Measurements from ENCODE around the gene SLC16A10. TPM values are rescaled to one million over a fixed set of nuclear protein-coding genes. Genes with fewer than 3 reads are reported as not detected.
"Not testable (repeated sequence)": the region's sequence is repeated elsewhere in the genome, so short reads cannot be mapped to it uniquely, and the experiment has no call there.

Gene SLC16A10
- total and polyA plus RNA-seq, 7 experiments from 2014 or later = 1.6 to 27.7 (median 16.7) TPM

DNA sequence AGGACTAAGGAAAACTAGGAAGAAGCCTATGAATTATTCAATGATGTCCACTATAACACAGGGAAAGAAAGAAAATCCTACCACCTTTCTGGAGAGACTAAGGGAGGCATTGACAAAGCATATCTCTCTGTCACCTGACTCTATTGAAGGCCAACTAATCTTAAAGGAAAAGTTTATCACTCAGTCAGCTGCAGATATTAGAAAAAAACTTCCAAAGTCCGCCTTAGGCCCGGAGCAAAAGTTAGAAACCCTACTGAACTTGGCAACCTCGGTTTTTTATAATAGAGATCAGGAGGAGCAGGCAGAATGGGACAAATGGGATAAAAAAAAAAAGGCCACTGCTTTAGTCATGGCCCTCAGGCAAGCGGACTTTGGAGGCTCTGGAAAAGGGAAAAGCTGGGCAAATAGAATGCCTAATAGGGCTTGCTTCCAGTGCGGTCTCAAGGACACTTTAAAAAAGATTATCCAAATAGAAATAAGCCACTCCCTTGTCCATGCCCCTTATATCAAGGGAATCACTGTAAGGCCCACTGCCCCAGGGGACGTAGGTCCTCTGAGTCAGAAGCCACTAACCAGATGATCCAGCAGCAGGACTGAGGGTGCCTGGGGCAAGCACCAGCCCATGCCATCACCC is 47.0 kb downstream of the SLC16A10 start:
- H3K27me3 Mint-ChIP-seq; H3K27me3 ChIP-seq (ENCODE audit: control insufficient read depth in 2 of 2, insufficient read depth in 2 of 2, low read length in 2 of 2); H3K4me3 Mint-ChIP-seq; intact Hi-C loops (cut with micrococcal nuclease); H3K27ac Mint-ChIP-seq; H3K4me3 ChIP-seq (ENCODE audit: low read length); CTCF ChIA-PET; DNase-seq; H3K4me1 Mint-ChIP-seq; H3K9me3 ChIP-seq (ENCODE audit: control insufficient read depth in 2 of 3, low read length in 3 of 3); H3K4me1 ChIP-seq (ENCODE audit: control insufficient read depth in 2 of 2, insufficient read depth in 2 of 2, low read length in 2 of 2); ATAC-seq; H3K27ac ChIP-seq (ENCODE audit: low read depth, low read length); H3K9me3 Mint-ChIP-seq: not testable (repeated sequence)
- peaks cover 0 to 61% (median 34%) of the 10 kb centered on the region in 5 donors for H3K36me3 Mint-ChIP-seq
- peaks cover 0 to 14% (median 0%) of the 10 kb centered on the region in 3 experiments for H3K36me3 ChIP-seq (ENCODE audit: control insufficient read depth in 2 of 3, insufficient read depth in 3 of 3, low read length in 3 of 3)
- POLR2A ChIA-PET = interaction anchor here (0.6 kb wide), 1 partner anchor 182 kb away, joined by 3 read pairs; no protein-coding TSS in a partner anchor

DNA sequence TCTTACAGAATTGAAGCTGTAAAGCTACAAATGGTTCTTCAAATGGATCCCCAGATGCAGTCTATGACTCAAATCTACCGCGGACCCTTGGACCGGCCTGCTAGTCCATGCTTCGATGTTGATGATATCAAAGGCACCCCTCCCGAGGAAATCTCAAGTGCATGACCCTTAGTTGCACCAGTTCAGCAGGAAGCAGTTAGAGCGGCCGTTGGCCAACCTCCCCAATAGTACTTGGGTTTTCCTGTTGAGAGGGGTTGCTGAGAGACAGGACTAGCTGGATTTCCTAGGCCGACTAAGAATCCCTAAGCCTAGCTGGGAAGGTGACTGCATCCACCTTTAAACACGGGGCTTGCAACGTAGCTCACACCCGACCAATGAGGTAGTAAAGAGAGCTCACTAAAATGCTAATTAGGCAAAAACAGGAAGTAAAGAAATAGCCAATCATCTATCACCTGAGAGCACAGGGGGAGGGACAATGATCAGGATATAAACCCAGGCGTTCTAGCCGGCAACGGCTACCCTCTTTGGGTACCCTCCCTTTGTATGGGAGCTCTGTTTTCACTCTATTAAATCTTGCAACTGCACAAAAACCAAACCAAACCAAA is 50.3 kb downstream of the SLC16A10 start:
- H3K4me3 Mint-ChIP-seq; H3K27me3 ChIP-seq (ENCODE audit: control insufficient read depth in 2 of 2, insufficient read depth in 2 of 2, low read length in 2 of 2); H3K27ac ChIP-seq (ENCODE audit: low read depth, low read length); H3K9me3 Mint-ChIP-seq; DNase-seq; H3K27ac Mint-ChIP-seq; H3K36me3 ChIP-seq (ENCODE audit: control insufficient read depth in 2 of 3, insufficient read depth in 3 of 3, low read length in 3 of 3); CTCF ChIA-PET; POLR2A ChIA-PET; H3K27me3 Mint-ChIP-seq; H3K4me1 Mint-ChIP-seq; ATAC-seq; H3K4me3 ChIP-seq (ENCODE audit: low read length); H3K4me1 ChIP-seq (ENCODE audit: control insufficient read depth in 2 of 2, insufficient read depth in 2 of 2, low read length in 2 of 2); H3K9me3 ChIP-seq (ENCODE audit: control insufficient read depth in 2 of 3, low read length in 3 of 3): not testable (repeated sequence)
- H3K36me3 Mint-ChIP-seq = peaks cover 0 to 70% (median 45%) of the 10 kb centered on the region in 5 donors
- intact Hi-C loops (cut with micrococcal nuclease) = loop anchor here in 1 of 2 donors (5.0 kb wide), 1 partner anchor 35 kb away; no protein-coding TSS in a partner anchor

GRCh38 chr6:111147440-111147839 is 60.1 kb downstream of the SLC16A10 start:
- no peak overlapping the region for H3K27ac ChIP-seq (ENCODE audit: low read depth, low read length)
- no peak overlapping the region for H3K27ac Mint-ChIP-seq
- ChIA-PET POLR2A (no interaction called here), CTCF (interaction anchor here (0.6 kb wide), 1 partner anchor 150 kb away, joined by 3 read pairs; no protein-coding TSS in a partner anchor)
- peaks cover 0 to 32% (median 15%) of the 10 kb centered on the region in 5 donors for H3K36me3 Mint-ChIP-seq
- no peaks in the 10 kb centered on the region for H3K36me3 ChIP-seq (ENCODE audit: control insufficient read depth in 2 of 3, insufficient read depth in 3 of 3, low read length in 3 of 3)
- no peak overlapping the region for H3K4me3 Mint-ChIP-seq
- intact Hi-C loops (cut with micrococcal nuclease) = no loop called here
- no peaks in the 10 kb centered on the region for H3K9me3 ChIP-seq (ENCODE audit: control insufficient read depth in 2 of 3, low read length in 3 of 3)
- no peaks in the 10 kb centered on the region for H3K27me3 ChIP-seq (ENCODE audit: control insufficient read depth in 2 of 2, insufficient read depth in 2 of 2, low read length in 2 of 2)
- H3K27me3 Mint-ChIP-seq = no peaks in the 10 kb centered on the region
- ATAC-seq = no peak
- no peaks in the 10 kb centered on the region for H3K4me1 ChIP-seq (ENCODE audit: control insufficient read depth in 2 of 2, insufficient read depth in 2 of 2, low read length in 2 of 2)
- peaks cover 0 to 28% (median 12%) of the 10 kb centered on the region in 7 donors for H3K4me1 Mint-ChIP-seq
- H3K9me3 Mint-ChIP-seq = peaks cover 0 to 4% (median 2%) of the 10 kb centered on the region in 11 donors
- no peak overlapping the region for H3K4me3 ChIP-seq (ENCODE audit: low read length)
- DNase-seq = no peak

GRCh38 chr6:111148110-111148509 is 60.8 kb downstream of the SLC16A10 start:
- Mint-ChIP-seq H3K27me3 (no peaks in the 10 kb centered on the region), H3K36me3 (peaks cover 0 to 36% (median 15%) of the 10 kb centered on the region in 5 donors), H3K4me1 (peaks cover 0 to 35% (median 18%) of the 10 kb centered on the region in 7 donors), H3K4me3 (no peak overlapping the region), H3K27ac (no peak overlapping the region), H3K9me3 (peaks cover 0 to 4% (median 2%) of the 10 kb centered on the region in 11 donors)
- intact Hi-C loops (cut with micrococcal nuclease) = no loop called here
- no peaks in the 10 kb centered on the region for H3K4me1 ChIP-seq (ENCODE audit: control insufficient read depth in 2 of 2, insufficient read depth in 2 of 2, low read length in 2 of 2)
- H3K9me3 ChIP-seq (ENCODE audit: control insufficient read depth in 2 of 3, low read length in 3 of 3) = no peaks in the 10 kb centered on the region
- no peaks in the 10 kb centered on the region for H3K36me3 ChIP-seq (ENCODE audit: control insufficient read depth in 2 of 3, insufficient read depth in 3 of 3, low read length in 3 of 3)
- CTCF ChIA-PET = interaction anchor here (0.6 kb wide), 1 partner anchor 150 kb away, joined by 3 read pairs; no protein-coding TSS in a partner anchor
- no peaks in the 10 kb centered on the region for H3K27me3 ChIP-seq (ENCODE audit: control insufficient read depth in 2 of 2, insufficient read depth in 2 of 2, low read length in 2 of 2)
- POLR2A ChIA-PET = no interaction called here
- no peak overlapping the region for H3K27ac ChIP-seq (ENCODE audit: low read depth, low read length)
- DNase-seq = no peak
- no peak for ATAC-seq
- no peak overlapping the region for H3K4me3 ChIP-seq (ENCODE audit: low read length)

DNA sequence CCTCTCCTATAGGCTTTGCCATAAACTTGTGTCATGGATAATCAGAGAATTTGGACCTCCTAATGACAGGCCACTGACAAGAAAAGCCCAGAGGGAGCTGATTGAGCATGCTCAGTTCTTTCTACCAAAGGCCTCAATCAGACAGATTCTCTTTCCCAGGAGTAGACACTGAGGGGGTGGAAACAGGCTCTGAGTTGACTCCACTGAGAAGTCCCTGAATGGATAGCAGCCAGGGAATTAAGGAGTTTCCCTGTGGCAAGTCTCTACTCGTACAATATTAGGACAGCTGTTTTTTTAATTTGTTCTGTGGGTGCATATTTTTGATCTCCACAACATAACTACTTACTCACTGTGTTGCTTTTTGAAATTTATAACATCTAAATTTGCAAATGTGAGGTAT is 63.3 kb downstream of the SLC16A10 start:
- Histone ChIP-seq H3K36me3 (ENCODE audit: control insufficient read depth in 2 of 3, insufficient read depth in 3 of 3, low read length in 3 of 3) (no peaks in the 10 kb centered on the region), H3K4me1 (ENCODE audit: control insufficient read depth in 2 of 2, insufficient read depth in 2 of 2, low read length in 2 of 2) (no peaks in the 10 kb centered on the region), H3K4me3 (ENCODE audit: low read length) (no peak overlapping the region), H3K9me3 (ENCODE audit: control insufficient read depth in 2 of 3, low read length in 3 of 3) (no peaks in the 10 kb centered on the region), H3K27ac (ENCODE audit: low read depth, low read length) (no peak overlapping the region), H3K27me3 (ENCODE audit: control insufficient read depth in 2 of 2, insufficient read depth in 2 of 2, low read length in 2 of 2) (no peaks in the 10 kb centered on the region)
- peaks cover 0 to 2% (median 0%) of the 10 kb centered on the region in 11 donors for H3K9me3 Mint-ChIP-seq
- intact Hi-C loops (cut with micrococcal nuclease) = no loop called here
- DNase-seq (no peak), ATAC-seq (no peak)
- H3K27me3 Mint-ChIP-seq = no peaks in the 10 kb centered on the region
- H3K4me3 Mint-ChIP-seq = no peak overlapping the region
- H3K4me1 Mint-ChIP-seq = peaks cover 0 to 50% (median 31%) of the 10 kb centered on the region in 7 donors
- peaks cover 0 to 36% (median 8%) of the 10 kb centered on the region in 5 donors for H3K36me3 Mint-ChIP-seq
- POLR2A ChIA-PET = no interaction called here
- no peak overlapping the region for H3K27ac Mint-ChIP-seq
- CTCF ChIA-PET = no interaction called here

DNA sequence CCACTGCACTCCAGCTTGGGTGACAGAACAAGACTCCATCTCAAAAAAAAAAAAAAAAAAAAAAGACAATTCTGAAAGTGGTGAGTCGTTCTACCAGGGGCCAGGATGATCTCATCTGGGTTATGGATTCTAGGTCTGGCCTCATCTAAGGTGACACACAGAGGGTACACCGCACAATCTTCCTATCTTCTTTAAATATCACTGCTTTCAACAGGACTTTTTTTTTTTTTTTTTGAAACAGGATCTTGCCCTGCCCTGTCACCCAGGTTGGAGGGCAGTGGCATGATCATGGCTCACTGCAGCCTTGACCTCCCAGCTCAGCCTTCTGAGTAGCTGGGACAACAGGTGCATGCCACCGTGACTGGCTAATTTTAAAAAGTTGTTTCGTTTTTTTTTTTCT is 67.7 kb downstream of the SLC16A10 start:
- H3K9me3 Mint-ChIP-seq = peaks cover 0 to 10% (median 5%) of the 10 kb centered on the region in 11 donors
- ChIA-PET POLR2A (interaction anchor here (0.6 kb wide), 1 partner anchor 18 kb away, joined by 3 read pairs; no protein-coding TSS in a partner anchor), CTCF (interaction anchor here (0.8 kb wide), 1 partner anchor 15 kb away, joined by 3 read pairs; no protein-coding TSS in a partner anchor)
- no peak overlapping the region for H3K27ac Mint-ChIP-seq
- no peak for ATAC-seq
- no peaks in the 10 kb centered on the region for H3K27me3 Mint-ChIP-seq
- intact Hi-C loops (cut with micrococcal nuclease) = no loop called here
- H3K27me3 ChIP-seq (ENCODE audit: control insufficient read depth in 2 of 2, insufficient read depth in 2 of 2, low read length in 2 of 2) = no peaks in the 10 kb centered on the region
- no peak overlapping the region for H3K4me3 Mint-ChIP-seq
- DNase-seq = no peak
- no peaks in the 10 kb centered on the region for H3K4me1 ChIP-seq (ENCODE audit: control insufficient read depth in 2 of 2, insufficient read depth in 2 of 2, low read length in 2 of 2)
- H3K9me3 ChIP-seq (ENCODE audit: control insufficient read depth in 2 of 3, low read length in 3 of 3) = no peaks in the 10 kb centered on the region
- H3K4me1 Mint-ChIP-seq = peaks cover 7 to 63% (median 42%) of the 10 kb centered on the region in 7 donors
- peaks cover 0 to 43% (median 13%) of the 10 kb centered on the region in 5 donors for H3K36me3 Mint-ChIP-seq
- H3K36me3 ChIP-seq (ENCODE audit: control insufficient read depth in 2 of 3, insufficient read depth in 3 of 3, low read length in 3 of 3) = no peaks in the 10 kb centered on the region
- H3K4me3 ChIP-seq (ENCODE audit: low read length) = no peak overlapping the region
- no peak overlapping the region for H3K27ac ChIP-seq (ENCODE audit: low read depth, low read length)

Data from naive thymus-derived CD4-positive, alpha-beta T cell (primary cell).